Measurements from ENCODE around the gene COX5A.

DNA sequence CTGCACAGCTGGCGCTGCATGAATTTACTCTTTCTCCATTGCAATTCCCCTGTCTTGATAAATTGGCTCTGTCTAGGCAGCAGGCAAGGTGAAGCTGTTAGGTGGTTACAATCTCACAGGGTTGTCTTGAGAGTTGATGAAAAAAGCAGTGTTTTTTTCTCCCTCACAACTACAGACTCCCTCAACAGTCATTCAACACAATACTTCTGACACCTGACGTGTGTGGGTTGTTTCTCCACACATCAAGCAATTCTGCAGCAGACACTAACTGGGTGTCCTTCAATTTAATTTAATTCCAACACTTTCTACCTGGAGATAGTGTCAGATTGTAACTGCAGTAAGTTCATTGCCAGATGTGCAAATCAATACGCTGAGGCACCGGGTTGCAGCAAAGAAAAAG lies 59.6 kb downstream of the COX5A start:
- no peak for TF ChIP-seq CTCF (conservative IDR thresholded peaks at IDR 0.05 in 1 of 2, IDR thresholded peaks at IDR 0.05 in 1 of 2; ENCODE audit: extremely low read depth in 1 of 2, insufficient read depth in 1 of 2, low read depth in 1 of 2, low read length in 2 of 2)
- no peak for TF ChIP-seq EZH2 (IDR thresholded peaks at IDR 0.05; ENCODE audit: borderline replicate concordance, low read length)

Measured in mammary epithelial cell (primary cell).